ENCODE data around the gene ANK2. TPM values are rescaled to one million over a fixed set of nuclear protein-coding genes. Genes with fewer than 3 reads are reported as not detected.

ANK2 gene
- polyA plus RNA-seq, 1 donor (not counting 4 experiments of a cell fraction or from before 2014, with no cell fraction given): 0.22 TPM

DNA sequence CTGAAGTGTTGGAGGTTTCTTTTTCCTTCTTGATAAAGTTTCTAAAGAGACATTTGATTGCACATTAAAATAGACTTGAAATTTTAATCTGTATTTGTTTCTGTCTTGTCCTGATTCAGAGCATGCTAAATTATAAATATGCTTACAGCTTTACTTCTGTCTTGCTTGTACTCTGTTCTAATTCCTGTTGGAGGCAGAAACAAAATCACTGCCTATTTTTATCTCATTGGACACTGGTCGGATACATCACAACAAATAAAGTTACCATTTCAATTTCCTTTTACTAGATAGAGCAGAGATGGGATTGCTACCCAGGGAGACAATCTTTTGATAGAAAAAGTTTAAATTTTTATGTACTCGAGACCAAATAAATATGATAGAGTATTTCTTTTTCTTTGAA, 6.9 kb downstream of the ANK2 start:
- H3K4me1 ChIP-seq (ENCODE audit: control insufficient read depth, extremely low read depth, insufficient read depth, low read length): no peaks in the 10 kb centered on the region
- no peak overlapping the region for H2AFZ ChIP-seq (ENCODE audit: control insufficient read depth, low read length)
- no peaks in the 10 kb centered on the region for H4K20me1 ChIP-seq (ENCODE audit: control insufficient read depth, extremely low read depth, insufficient read depth, low read length)
- H3K9me3 ChIP-seq (ENCODE audit: control insufficient read depth, low read depth, low read length): no peaks in the 10 kb centered on the region
- no peak overlapping the region for H3K9ac ChIP-seq (ENCODE audit: control insufficient read depth, extremely low read depth, insufficient read depth, low read length)
- no peak for TF ChIP-seq EZH2 (IDR thresholded peaks at IDR 0.05; ENCODE audit: low read length)
- TF ChIP-seq, protein P1, sequence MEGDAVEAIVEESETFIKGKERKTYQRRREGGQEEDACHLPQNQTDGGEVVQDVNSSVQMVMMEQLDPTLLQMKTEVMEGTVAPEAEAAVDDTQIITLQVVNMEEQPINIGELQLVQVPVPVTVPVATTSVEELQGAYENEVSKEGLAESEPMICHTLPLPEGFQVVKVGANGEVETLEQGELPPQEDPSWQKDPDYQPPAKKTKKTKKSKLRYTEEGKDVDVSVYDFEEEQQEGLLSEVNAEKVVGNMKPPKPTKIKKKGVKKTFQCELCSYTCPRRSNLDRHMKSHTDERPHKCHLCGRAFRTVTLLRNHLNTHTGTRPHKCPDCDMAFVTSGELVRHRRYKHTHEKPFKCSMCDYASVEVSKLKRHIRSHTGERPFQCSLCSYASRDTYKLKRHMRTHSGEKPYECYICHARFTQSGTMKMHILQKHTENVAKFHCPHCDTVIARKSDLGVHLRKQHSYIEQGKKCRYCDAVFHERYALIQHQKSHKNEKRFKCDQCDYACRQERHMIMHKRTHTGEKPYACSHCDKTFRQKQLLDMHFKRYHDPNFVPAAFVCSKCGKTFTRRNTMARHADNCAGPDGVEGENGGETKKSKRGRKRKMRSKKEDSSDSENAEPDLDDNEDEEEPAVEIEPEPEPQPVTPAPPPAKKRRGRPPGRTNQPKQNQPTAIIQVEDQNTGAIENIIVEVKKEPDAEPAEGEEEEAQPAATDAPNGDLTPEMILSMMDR (optimal IDR thresholded peaks at IDR 0.05 in 1 of 3, IDR thresholded peaks at IDR 0.05 in 1 of 3, conservative IDR thresholded peaks at IDR 0.05 in 1 of 3; ENCODE audit: extremely low read depth in 1 of 3, insufficient read depth in 2 of 3, low read length in 3 of 3): no peak
- no peaks in the 10 kb centered on the region for H3K79me2 ChIP-seq (ENCODE audit: control insufficient read depth, insufficient read depth, low read length)
- H3K4me2 ChIP-seq (ENCODE audit: control insufficient read depth, extremely low read depth, insufficient read depth, low read depth, low read length): no peak overlapping the region
- no peaks in the 10 kb centered on the region for H3K27me3 ChIP-seq (ENCODE audit: control insufficient read depth, extremely low read depth, insufficient read depth, low read length)
- dilution Hi-C loops (cut with MboI; ENCODE audit: extremely low pct_ligation_motif_present, low sequenced_read_pairs): no loop called here
- no peak for FAIRE-seq
- no peak for DNase-seq (ENCODE audit: low read depth, low spot score)
- H3K9me1 ChIP-seq (ENCODE audit: control insufficient read depth, extremely low read depth, insufficient read depth, low read length): no peaks in the 10 kb centered on the region
- H3K27ac ChIP-seq (ENCODE audit: control insufficient read depth, insufficient read depth, low read length): no peak overlapping the region
- no peaks in the 10 kb centered on the region for H3K36me3 ChIP-seq (ENCODE audit: control insufficient read depth in 2 of 2, extremely low read depth in 1 of 2, insufficient read depth in 2 of 2, low read length in 2 of 2)
- no peak overlapping the region for H3K4me3 ChIP-seq (ENCODE audit: control insufficient read depth in 2 of 3, extremely low read depth in 1 of 3, insufficient read depth in 2 of 3, low read depth in 1 of 3, low read length in 3 of 3)

DNA sequence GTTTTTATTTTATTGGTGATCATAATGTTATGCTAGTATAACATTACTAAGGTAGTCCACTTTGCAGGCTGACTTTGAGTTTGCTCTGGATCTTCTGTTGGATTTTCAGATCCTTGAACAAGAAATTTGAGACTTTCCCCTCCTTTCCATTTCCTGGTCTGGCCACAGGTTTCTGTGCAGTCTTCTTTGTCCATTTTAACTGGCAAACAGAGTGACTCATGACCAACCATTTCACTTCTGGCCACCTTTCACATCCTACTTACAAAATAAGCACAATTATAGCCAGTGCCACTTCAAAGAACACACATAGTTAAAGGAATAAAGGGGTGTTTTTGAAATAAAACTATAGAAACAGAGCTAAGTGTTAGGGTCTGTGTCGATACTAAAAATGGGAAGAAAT, 8.4 kb downstream of the ANK2 start:
- H3K4me1 ChIP-seq (ENCODE audit: control insufficient read depth, extremely low read depth, insufficient read depth, low read length): no peaks in the 10 kb centered on the region
- DNase-seq (ENCODE audit: low read depth, low spot score) (no peak), FAIRE-seq (no peak)
- no peaks in the 10 kb centered on the region for H3K9me3 ChIP-seq (ENCODE audit: control insufficient read depth, low read depth, low read length)
- no peak overlapping the region for H3K4me3 ChIP-seq (ENCODE audit: control insufficient read depth in 2 of 3, extremely low read depth in 1 of 3, insufficient read depth in 2 of 3, low read depth in 1 of 3, low read length in 3 of 3)
- no peaks in the 10 kb centered on the region for H3K36me3 ChIP-seq (ENCODE audit: control insufficient read depth in 2 of 2, extremely low read depth in 1 of 2, insufficient read depth in 2 of 2, low read length in 2 of 2)
- H3K27ac ChIP-seq (ENCODE audit: control insufficient read depth, insufficient read depth, low read length): no peak overlapping the region
- H2AFZ ChIP-seq (ENCODE audit: control insufficient read depth, low read length): no peak overlapping the region
- no peaks in the 10 kb centered on the region for H4K20me1 ChIP-seq (ENCODE audit: control insufficient read depth, extremely low read depth, insufficient read depth, low read length)
- H3K27me3 ChIP-seq (ENCODE audit: control insufficient read depth, extremely low read depth, insufficient read depth, low read length): no peaks in the 10 kb centered on the region
- no peaks in the 10 kb centered on the region for H3K9me1 ChIP-seq (ENCODE audit: control insufficient read depth, extremely low read depth, insufficient read depth, low read length)
- no peak overlapping the region for H3K9ac ChIP-seq (ENCODE audit: control insufficient read depth, extremely low read depth, insufficient read depth, low read length)
- dilution Hi-C loops (cut with MboI; ENCODE audit: extremely low pct_ligation_motif_present, low sequenced_read_pairs): no loop called here
- no peaks in the 10 kb centered on the region for H3K79me2 ChIP-seq (ENCODE audit: control insufficient read depth, insufficient read depth, low read length)
- H3K4me2 ChIP-seq (ENCODE audit: control insufficient read depth, extremely low read depth, insufficient read depth, low read depth, low read length): no peak overlapping the region
- TF ChIP-seq, protein P1 (optimal IDR thresholded peaks at IDR 0.05 in 1 of 3, IDR thresholded peaks at IDR 0.05 in 1 of 3, conservative IDR thresholded peaks at IDR 0.05 in 1 of 3; ENCODE audit: extremely low read depth in 1 of 3, insufficient read depth in 2 of 3, low read length in 3 of 3): no peak
- TF ChIP-seq EZH2 (IDR thresholded peaks at IDR 0.05; ENCODE audit: low read length): no peak
